B cell (primary cell): ENCODE measurements around the gene LITAFD. TPM values are rescaled to one million over a fixed set of nuclear protein-coding genes. Genes with fewer than 3 reads are reported as not detected.

ENCODE experiments used
- ATAC-seq: fragments of 200-7000 bp; cut with Tn5 transposase; one replicate; pipeline ENCODE4 v1.10.0; 2021; ENCODE audit warnings: low read depth, mild to moderate bottlenecking, moderate number of reproducible peaks, moderate library complexity
- CTCF ChIA-PET: fragments of 350-600 bp; sonication (Branson Sonifier 250); formaldehyde crosslinking; loops from one replicate; lab custom pipeline; 2021; ENCODE audit warnings: antibody characterized with exemption, inconsistent platforms; lab: Charles Lee
- POLR2A ChIA-PET: fragments of 350-600 bp; sonication (Branson Sonifier 250); formaldehyde crosslinking; loops from one replicate; lab custom pipeline; 2021; ENCODE audit warnings: antibody characterized with exemption; lab: Charles Lee
- DNase-seq: peaks from one replicate; pipeline ENCODE4 v3.0.0; 2013
- H2AFZ ChIP-seq: 2 replicates; pipeline ENCODE4 v1.6.1; 2012; ENCODE audit warnings: mild to moderate bottlenecking, low read depth, low read length; ENCODE audit not compliant: insufficient read depth, poor library complexity, severe bottlenecking
- H3K27ac ChIP-seq, 2 donors: 1 replicate in 1 of 2; 2 replicates in 1 of 2; pipeline ENCODE4 v1.5.1; 2012 to 2013; ENCODE audit warnings: low read length in 2 of 2, mild to moderate bottlenecking in 2 of 2, moderate library complexity in 1 of 2
- H3K27me3 ChIP-seq, 4 experiments: fragments of 200-600 bp in 1 of 4; sonication (generic) in 1 of 4; replicated peaks in 1 of 4; 1 replicate in 2 of 4; 2 replicates in 2 of 4; pipeline versions ENCODE4 v1.6.1 to v1.7.0; 2013 to 2016; ENCODE audit warnings: low read length in 3 of 4, mild to moderate bottlenecking in 2 of 4, mixed read lengths in 1 of 4, moderate library complexity in 1 of 4; ENCODE audit not compliant: insufficient read depth in 4 of 4, control insufficient read depth in 3 of 4; ENCODE audit errors: control extremely low read depth in 1 of 4
- H3K36me3 ChIP-seq, 2 experiments: replicated peaks in 1 of 2; 1 replicate in 1 of 2; 2 replicates in 1 of 2; pipeline versions ENCODE4 v1.6.1 to v1.7.1; 2013; ENCODE audit warnings: low read length in 1 of 2; ENCODE audit not compliant: insufficient read depth in 2 of 2, control insufficient read depth in 1 of 2; ENCODE audit errors: control extremely low read depth in 1 of 2, extremely low read depth in 1 of 2
- H3K4me1 ChIP-seq, 2 donors: fragments of 200-600 bp in 1 of 2; sonication (generic) in 1 of 2; 1 replicate in 1 of 2; 2 replicates in 1 of 2; pipeline versions ENCODE4 v1.5.1 to v1.6.1; 2013 to 2017; ENCODE audit warnings: low read length in 2 of 2; ENCODE audit not compliant: control insufficient read depth in 2 of 2, insufficient read depth in 2 of 2
- H3K4me2 ChIP-seq: replicated peaks from 2 replicates; pipeline ENCODE3; 2012; ENCODE audit warnings: mild to moderate bottlenecking, low read depth, low read length; ENCODE audit not compliant: poor library complexity, severe bottlenecking
- H3K4me3 ChIP-seq, 5 experiments: fragments of 200-600 bp in 1 of 5; sonication (generic) in 1 of 5; 1 replicate in 3 of 5; 2 replicates in 2 of 5; pipeline versions ENCODE4 v1.5.1 to v1.7.0; 2011 to 2016; ENCODE audit warnings: low read length in 4 of 5, mild to moderate bottlenecking in 4 of 5, low read depth in 2 of 5, control low read depth in 1 of 5, moderate library complexity in 1 of 5; ENCODE audit not compliant: insufficient read depth in 1 of 5; ENCODE audit errors: control extremely low read depth in 1 of 5, extremely low read depth in 1 of 5
- H3K79me2 ChIP-seq: fragments of 200-600 bp; sonication (generic); one replicate; pipeline ENCODE4 v1.6.0; 2016; ENCODE audit warnings: low read length; ENCODE audit not compliant: control insufficient read depth, insufficient read depth
- H3K9ac ChIP-seq: fragments of 200-600 bp; sonication (generic); 2 replicates; pipeline ENCODE4 v1.6.1; 2017; ENCODE audit warnings: mild to moderate bottlenecking, low read length, moderate library complexity
- H3K9me3 ChIP-seq, 3 donors: one replicate each; pipeline versions ENCODE4 v1.6.1 to v1.7.1; 2013; ENCODE audit warnings: low read length in 2 of 3; ENCODE audit not compliant: control insufficient read depth in 2 of 3, insufficient read depth in 1 of 3; ENCODE audit errors: control extremely low read depth in 1 of 3
- H4K20me1 ChIP-seq: 2 replicates; pipeline ENCODE4 v1.6.0; 2012; ENCODE audit warnings: mild to moderate bottlenecking, low read length; ENCODE audit not compliant: insufficient read depth, control insufficient read depth, poor library complexity, severe bottlenecking
- H3K27ac Mint-ChIP-seq: one replicate; pipeline ENCODE4 v1.8.0; 2021; ENCODE audit warnings: mixed read lengths
- H3K27me3 Mint-ChIP-seq: one replicate; pipeline ENCODE4 v1.8.0; 2021; ENCODE audit warnings: mixed read lengths
- H3K4me1 Mint-ChIP-seq: one replicate; pipeline ENCODE4 v1.8.0; 2021; ENCODE audit warnings: mixed read lengths
- H3K4me3 Mint-ChIP-seq: one replicate; pipeline ENCODE4 v1.8.0; 2021; ENCODE audit warnings: mixed read lengths
- H3K9me3 Mint-ChIP-seq: one replicate; pipeline ENCODE4 v1.8.0; 2022; ENCODE audit warnings: mixed read lengths; ENCODE audit not compliant: insufficient read depth
- EZH2 ChIP-seq: IDR thresholded peaks from 2 replicates; pipeline ENCODE4 v1.6.1; 2012; ENCODE audit warnings: borderline replicate concordance, low read depth, mild to moderate bottlenecking, moderate library complexity, low read length; ENCODE audit not compliant: insufficient read depth, poor library complexity, severe bottlenecking
- WGBS: methylation state at CpG from one replicate; pipeline ENCODE4 v1.1.5; 2013; ENCODE audit warnings: missing lambda C conversion rate; ENCODE audit not compliant: insufficient coverage; 5-methylcytosine and 5-hydroxymethylcytosine counted together
- intact Hi-C: fragments of 100-400 bp; cut with micrococcal nuclease; formaldehyde crosslinking; loops from one replicate; pipeline ENCODE4 v1.10.0; 2022
- polyA plus RNA-seq: library from polyadenylated mRNA; depleted of rRNA; stranded (reverse); fragments of >200 nt; gene quantifications from 2 replicates; pipeline ENCODE4 v1.2.3, GENCODE V29; 2012
- total RNA-seq, 2 donors: library from RNA; stranded (reverse); fragments of 120-200 nt in 1 of 2; gene quantifications; 1 replicate in 1 of 2; 2 replicates in 1 of 2; pipeline versions ENCODE4 v1.2.3 to v1.2.4, GENCODE V29; 2013 to 2022
- TF ChIP-seq, protein P1 (sequence below): fragments of 200-600 bp; IDR thresholded peaks from one replicate; pipeline ENCODE4 v1.8.0; 2022; ENCODE audit warnings: antibody characterized with exemption, mild to moderate bottlenecking

LITAFD gene
- total and polyA plus RNA-seq, 2 donors (not counting 1 experiment from before 2014, with no cell fraction given) = not detected

DNA sequence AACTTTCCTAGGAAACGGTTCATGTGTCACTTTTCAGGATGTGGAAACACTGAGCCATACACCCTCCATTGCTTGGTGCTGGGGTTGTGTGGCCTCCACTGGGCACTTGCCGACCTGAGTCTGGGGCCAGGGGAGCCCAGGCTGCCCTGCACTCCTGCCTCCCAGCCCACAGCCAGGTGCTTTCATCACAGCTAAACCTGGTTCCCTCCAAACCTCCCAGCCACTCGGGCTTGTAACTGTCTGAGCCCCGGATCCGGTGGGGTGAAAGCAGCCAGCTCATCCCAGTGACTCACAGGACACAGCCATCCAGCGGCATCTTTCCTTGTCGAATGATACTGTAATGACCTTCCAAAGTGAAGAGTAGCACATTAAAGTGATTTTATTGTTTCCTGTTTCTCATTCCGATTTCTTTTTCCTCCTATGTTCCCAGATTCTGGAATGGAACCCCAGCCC is 33.2 kb upstream of the LITAFD start:
- Histone ChIP-seq H3K79me2 (no peaks in the 10 kb centered on the region), H3K9ac (no peak overlapping the region), H3K27ac (no peak overlapping the region), H4K20me1 (peaks cover 12% of the 10 kb centered on the region), H3K9me3 (no peaks in the 10 kb centered on the region), H3K4me3 (no peak overlapping the region), H3K27me3 (no peaks in the 10 kb centered on the region), H3K4me2 (no peak overlapping the region), H3K4me1 (peaks cover 7 to 9% of the 10 kb centered on the region in 2 donors), H2AFZ (no peak overlapping the region), H3K36me3 (peaks cover 0 to 19% of the 10 kb centered on the region in 2 experiments)
- Mint-ChIP-seq H3K4me1 (peaks cover 16% of the 10 kb centered on the region), H3K27ac (no peak overlapping the region), H3K4me3 (no peak overlapping the region), H3K9me3 (no peaks in the 10 kb centered on the region), H3K27me3 (no peaks in the 10 kb centered on the region)
- POLR2A ChIA-PET = no interaction called here
- ATAC-seq (no peak), DNase-seq (no peak)
- WGBS = 98% methylated on average over 7 of the region's 8 CpGs
- CTCF ChIA-PET = no interaction called here
- TF ChIP-seq EZH2 = no peak
- TF ChIP-seq, protein P1, sequence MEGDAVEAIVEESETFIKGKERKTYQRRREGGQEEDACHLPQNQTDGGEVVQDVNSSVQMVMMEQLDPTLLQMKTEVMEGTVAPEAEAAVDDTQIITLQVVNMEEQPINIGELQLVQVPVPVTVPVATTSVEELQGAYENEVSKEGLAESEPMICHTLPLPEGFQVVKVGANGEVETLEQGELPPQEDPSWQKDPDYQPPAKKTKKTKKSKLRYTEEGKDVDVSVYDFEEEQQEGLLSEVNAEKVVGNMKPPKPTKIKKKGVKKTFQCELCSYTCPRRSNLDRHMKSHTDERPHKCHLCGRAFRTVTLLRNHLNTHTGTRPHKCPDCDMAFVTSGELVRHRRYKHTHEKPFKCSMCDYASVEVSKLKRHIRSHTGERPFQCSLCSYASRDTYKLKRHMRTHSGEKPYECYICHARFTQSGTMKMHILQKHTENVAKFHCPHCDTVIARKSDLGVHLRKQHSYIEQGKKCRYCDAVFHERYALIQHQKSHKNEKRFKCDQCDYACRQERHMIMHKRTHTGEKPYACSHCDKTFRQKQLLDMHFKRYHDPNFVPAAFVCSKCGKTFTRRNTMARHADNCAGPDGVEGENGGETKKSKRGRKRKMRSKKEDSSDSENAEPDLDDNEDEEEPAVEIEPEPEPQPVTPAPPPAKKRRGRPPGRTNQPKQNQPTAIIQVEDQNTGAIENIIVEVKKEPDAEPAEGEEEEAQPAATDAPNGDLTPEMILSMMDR = no peak
- intact Hi-C loops = no loop called here

DNA sequence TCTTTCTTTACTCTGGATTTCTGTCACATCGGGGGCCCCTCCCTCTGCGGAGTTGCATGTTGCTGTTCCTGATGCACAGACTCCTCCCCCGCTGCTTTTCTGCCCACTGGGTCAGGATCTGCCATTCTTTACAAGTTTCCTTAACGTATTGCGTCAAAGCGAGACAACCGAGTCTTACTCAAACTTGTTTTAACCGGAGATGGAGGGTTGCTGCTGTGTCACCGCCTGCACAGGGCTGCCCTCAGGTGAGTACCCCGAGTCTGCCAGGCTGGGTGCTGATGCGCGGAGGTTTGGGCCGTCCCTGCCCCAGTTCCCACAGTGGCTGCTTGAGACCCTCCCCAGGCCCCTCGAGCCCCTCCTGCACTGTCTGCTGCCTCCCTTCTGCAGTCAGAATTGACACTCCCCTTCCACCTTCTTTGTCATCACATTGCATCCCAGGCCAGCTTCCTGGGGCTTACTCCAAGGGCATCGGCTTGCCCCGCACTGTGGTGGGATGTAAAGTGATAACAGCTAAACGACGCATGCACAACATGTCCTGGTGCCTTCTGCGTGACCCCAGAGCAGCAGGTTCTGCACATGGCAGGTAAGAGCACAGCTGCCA is 32.6 kb upstream of the LITAFD start:
- no peak overlapping the region for H3K4me2 ChIP-seq
- H3K9me3 Mint-ChIP-seq = no peaks in the 10 kb centered on the region
- peaks cover 0 to 19% of the 10 kb centered on the region in 2 experiments for H3K36me3 ChIP-seq
- intact Hi-C loops = no loop called here
- peaks cover 16% of the 10 kb centered on the region for H3K4me1 Mint-ChIP-seq
- H3K79me2 ChIP-seq = no peaks in the 10 kb centered on the region
- no peak overlapping the region for H3K9ac ChIP-seq
- ChIA-PET CTCF (no interaction called here), POLR2A (no interaction called here)
- peaks cover 7 to 9% of the 10 kb centered on the region in 2 donors for H3K4me1 ChIP-seq
- peaks cover 12% of the 10 kb centered on the region for H4K20me1 ChIP-seq
- H3K4me3 ChIP-seq = no peak overlapping the region
- H3K27me3 Mint-ChIP-seq = no peaks in the 10 kb centered on the region
- 96% methylated on average over 15 of the region's 19 CpGs for WGBS
- H3K27ac Mint-ChIP-seq = no peak overlapping the region
- H3K4me3 Mint-ChIP-seq = no peak overlapping the region
- no peak for TF ChIP-seq EZH2
- TF ChIP-seq, protein P1 = no peak
- no peak for ATAC-seq
- no peak overlapping the region for H3K27ac ChIP-seq
- DNase-seq = no peak
- no peaks in the 10 kb centered on the region for H3K27me3 ChIP-seq
- H2AFZ ChIP-seq = no peak overlapping the region
- no peaks in the 10 kb centered on the region for H3K9me3 ChIP-seq
